Heart left ventricle (tissue), 16 donors: ENCODE results near the gene MDFIC. TPM values are rescaled to one million over a fixed set of nuclear protein-coding genes. Genes with fewer than 3 reads are reported as not detected.

Source experiments
- ATAC-seq, 4 donors: fragments of 200-7000 bp; cut with Tn5 transposase; one replicate each; pipeline ENCODE4 v1.9.1; 2020 to 2022; ENCODE audit warnings: moderate library complexity in 4 of 4, mild to moderate bottlenecking in 3 of 4, moderate number of reproducible peaks in 1 of 4
- DNase-seq, 5 donors: peaks; one replicate each; pipeline ENCODE4 v3.0.0-alpha.2; 2020
- H3K27ac ChIP-seq, 12 donors: fragments of 200-600 bp; sonication (generic) in 4 of 12; one replicate each; pipeline versions ENCODE4 v1.5.0 to v1.8.0; 2016 to 2022; ENCODE audit warnings: mild to moderate bottlenecking in 2 of 12
- H3K27me3 ChIP-seq, 9 donors: fragments of 200-600 bp; sonication (generic) in 2 of 9; one replicate each; pipeline versions ENCODE4 v1.5.1 to v1.8.0; 2016 to 2022; ENCODE audit warnings: mild to moderate bottlenecking in 3 of 9
- H3K36me3 ChIP-seq, 9 donors: fragments of 200-600 bp; sonication (generic) in 2 of 9; one replicate each; pipeline versions ENCODE4 v1.5.0 to v1.8.0; 2018 to 2022; ENCODE audit warnings: mild to moderate bottlenecking in 2 of 9
- H3K4me1 ChIP-seq, 12 donors: fragments of 200-600 bp; sonication (generic) in 4 of 12; one replicate each; pipeline versions ENCODE4 v1.5.0 to v1.8.0; 2016 to 2022; ENCODE audit warnings: mild to moderate bottlenecking in 3 of 12
- H3K4me3 ChIP-seq, 12 donors: fragments of 200-600 bp; sonication (generic) in 4 of 12; one replicate each; pipeline versions ENCODE4 v1.5.0 to v1.8.0; 2017 to 2022; ENCODE audit warnings: mild to moderate bottlenecking in 9 of 12, moderate library complexity in 4 of 12
- H3K9me3 ChIP-seq, 12 donors: fragments of 200-600 bp; sonication (generic) in 4 of 12; one replicate each; pipeline versions ENCODE4 v1.5.0 to v1.8.0; 2016 to 2022; ENCODE audit warnings: mild to moderate bottlenecking in 1 of 12
- POLR2A ChIP-seq, 2 donors: fragments of 450-650 bp; IDR thresholded peaks; one replicate each; pipeline ENCODE4 v1.6.1; 2017; ENCODE audit warnings: antibody characterized with exemption in 2 of 2, mild to moderate bottlenecking in 2 of 2, moderate library complexity in 2 of 2
- WGBS, 4 donors: extraction: QIAGEN DNeasy Blood & Tissue Kit in 2 of 4; methylation state at CpG; one replicate each; pipeline versions ENCODE4 v1.1.5 to v1.1.7; 2013 to 2018; 5-methylcytosine and 5-hydroxymethylcytosine counted together
- intact Hi-C, 10 donors: fragments of 100-400 bp; cut with DNase I; formaldehyde crosslinking; loops; one replicate each; pipeline versions ENCODE4 v1.11.1 to v1.14.2; 2022
- polyA plus RNA-seq, 2 donors: library from polyadenylated mRNA; stranded (reverse); fragments of 200-250 nt; gene quantifications; one replicate each; pipeline ENCODE4 v1.2.3, GENCODE V29; 2013
- total RNA-seq, 9 donors: library from RNA; depleted of rRNA in 2 of 9; stranded (reverse); fragments of >200 nt in 2 of 9; fragmentation: NEBNext Ultra II Directional in 3 of 9; extraction: Animal tissue kit (Norgen Biotek cat#: 25700) in 3 of 9; gene quantifications; one replicate each; pipeline versions ENCODE4 v1.1.0 to v1.2.4, GENCODE V29; 2016 to 2023
- TF ChIP-seq, protein P1 (sequence below), 12 donors: fragments of 200-600 bp; sonication (generic) in 4 of 12; IDR thresholded peaks; one replicate each; pipeline versions ENCODE4 v1.5.0 to v1.8.0; 2018 to 2022; ENCODE audit warnings: antibody characterized with exemption in 12 of 12, mild to moderate bottlenecking in 5 of 12
- donor health status: ischemic (EF 13 %, LVEDD 7.1; RV severe dilation, severe dysfunction).
- donor health status: healthy with polysubstance abuse.
- donor health status: DM: no; HTN: yes; CAD: no.
- donor health status: DM: no; HTN: no; CAD: no.
- donor health status: ischemic (EF 25% LVEDD 6.9; RV normal size, moderate dysfunction).
- donor health status: ischemic (EF 25% LVEDD 5.7; RV mildly dilated, moderate dysfunction).
- donor health status: healthy.
- donor health status: DM: yes; HTN: yes; CAD: no.
- donor health status: ischemic (EF 35%, LVEDD 5.7; RV mildly dilated, moderate dysfunction).
- donor health status: nonischemic (EF 11% LVEDD 7.7; RV severe dilation, severe dysfunction).
- donor health status: DM: yes; HTN: yes; CAD: no.
- donor health status: PGD.
- donor health status: ischemic (EF 29% LVEDD 5.4; RV normal size, mild dysfunction).
- donor health status: nonischemic (EF 23%, LVEDD 6.1; RV moderate dilation, normal function).

MDFIC gene
- total and polyA plus RNA-seq, 11 donors = 11.2 to 51.8 (median 28.3) TPM

DNA sequence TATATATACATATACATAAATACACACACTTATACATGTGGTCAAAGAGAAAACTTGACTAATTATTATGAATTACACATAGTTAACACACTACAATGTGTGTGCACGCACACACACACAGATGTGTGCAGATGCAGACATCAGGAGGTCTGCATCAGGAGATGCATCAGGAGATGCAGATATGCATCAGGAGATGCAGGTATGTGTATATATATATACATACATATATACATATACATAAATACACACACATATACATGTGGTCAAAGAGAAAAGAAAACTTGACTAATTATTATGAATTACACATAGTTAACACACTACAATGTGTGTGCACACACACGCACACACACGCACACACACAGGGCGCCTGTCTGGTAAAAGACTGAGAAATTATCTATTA is 31.3 kb upstream of the MDFIC start:
- no peak for DNase-seq
- Histone ChIP-seq H3K4me3 (no peak overlapping the region), H3K27ac (no peak overlapping the region), H3K4me1 (no peaks in the 10 kb centered on the region), H3K36me3 (no peaks in the 10 kb centered on the region), H3K9me3 (peaks cover 0 to 9% (median 0%) of the 10 kb centered on the region in 12 donors), H3K27me3 (no peaks in the 10 kb centered on the region)
- 94 to 98% (median 96%) methylated on average over 4 of the region's 4 CpGs for WGBS, 4 donors
- no peak for ATAC-seq
- no peak for TF ChIP-seq POLR2A (IDR thresholded peaks at IDR 0.05)
- TF ChIP-seq, protein P1, sequence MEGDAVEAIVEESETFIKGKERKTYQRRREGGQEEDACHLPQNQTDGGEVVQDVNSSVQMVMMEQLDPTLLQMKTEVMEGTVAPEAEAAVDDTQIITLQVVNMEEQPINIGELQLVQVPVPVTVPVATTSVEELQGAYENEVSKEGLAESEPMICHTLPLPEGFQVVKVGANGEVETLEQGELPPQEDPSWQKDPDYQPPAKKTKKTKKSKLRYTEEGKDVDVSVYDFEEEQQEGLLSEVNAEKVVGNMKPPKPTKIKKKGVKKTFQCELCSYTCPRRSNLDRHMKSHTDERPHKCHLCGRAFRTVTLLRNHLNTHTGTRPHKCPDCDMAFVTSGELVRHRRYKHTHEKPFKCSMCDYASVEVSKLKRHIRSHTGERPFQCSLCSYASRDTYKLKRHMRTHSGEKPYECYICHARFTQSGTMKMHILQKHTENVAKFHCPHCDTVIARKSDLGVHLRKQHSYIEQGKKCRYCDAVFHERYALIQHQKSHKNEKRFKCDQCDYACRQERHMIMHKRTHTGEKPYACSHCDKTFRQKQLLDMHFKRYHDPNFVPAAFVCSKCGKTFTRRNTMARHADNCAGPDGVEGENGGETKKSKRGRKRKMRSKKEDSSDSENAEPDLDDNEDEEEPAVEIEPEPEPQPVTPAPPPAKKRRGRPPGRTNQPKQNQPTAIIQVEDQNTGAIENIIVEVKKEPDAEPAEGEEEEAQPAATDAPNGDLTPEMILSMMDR (IDR thresholded peaks at IDR 0.05) = no peak
- intact Hi-C loops = no loop called here

DNA sequence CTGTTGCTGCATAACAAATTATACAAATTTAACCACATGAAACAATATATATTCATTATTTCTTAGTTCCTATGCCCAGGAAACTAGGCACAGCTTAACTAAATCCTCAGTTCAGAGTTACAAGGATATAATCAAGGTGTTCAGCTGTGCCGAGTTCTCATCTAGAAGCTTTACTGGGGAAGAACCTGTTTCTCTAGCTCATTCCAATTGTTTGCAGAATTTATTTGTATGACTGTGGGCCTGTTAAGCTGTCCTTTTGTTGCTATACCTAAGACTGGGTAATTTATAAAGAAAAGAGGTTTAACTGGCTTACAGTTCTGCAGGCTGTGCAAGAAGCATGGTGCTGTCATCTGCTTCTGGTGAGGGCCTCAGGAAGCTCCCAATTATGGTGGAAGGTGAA is 21.8 kb upstream of the MDFIC start:
- no peak for ATAC-seq
- DNase-seq = no peak
- Histone ChIP-seq H3K27ac (no peak overlapping the region), H3K9me3 (no peaks in the 10 kb centered on the region), H3K36me3 (no peaks in the 10 kb centered on the region), H3K27me3 (no peaks in the 10 kb centered on the region), H3K4me3 (no peak overlapping the region), H3K4me1 (no peaks in the 10 kb centered on the region)
- no peak for TF ChIP-seq POLR2A (IDR thresholded peaks at IDR 0.05)
- TF ChIP-seq, protein P1 (IDR thresholded peaks at IDR 0.05) = no peak
- intact Hi-C loops = no loop called here
- WGBS, 4 donors = 94 to 100% (median 97%) methylated on average over 1 of the region's 1 CpG

DNA sequence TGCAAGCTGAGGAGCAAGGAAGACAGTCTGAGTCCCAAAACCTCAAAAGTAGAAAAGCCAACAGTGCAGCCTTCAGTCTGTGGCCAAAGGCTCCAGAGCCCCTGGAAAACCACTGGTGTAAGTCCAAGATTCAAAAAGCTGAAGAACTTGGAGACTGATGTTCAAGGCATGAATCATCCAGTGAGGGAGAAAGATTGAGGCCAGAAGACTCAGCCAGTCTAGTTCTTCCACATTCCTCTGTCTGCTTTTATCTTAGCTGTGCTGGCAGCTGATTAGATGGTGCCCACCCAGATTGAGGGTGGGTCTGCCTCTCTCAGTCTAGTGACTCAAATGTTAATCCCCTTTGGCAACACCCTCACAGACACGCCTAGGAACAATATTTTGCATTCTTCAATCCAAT is 20.1 kb upstream of the MDFIC start:
- ATAC-seq (no peak), DNase-seq (no peak)
- no peaks in the 10 kb centered on the region for H3K36me3 ChIP-seq
- intact Hi-C loops = no loop called here
- no peaks in the 10 kb centered on the region for H3K9me3 ChIP-seq
- no peak for TF ChIP-seq POLR2A (IDR thresholded peaks at IDR 0.05)
- TF ChIP-seq, protein P1 (IDR thresholded peaks at IDR 0.05) = no peak
- no peak overlapping the region for H3K4me3 ChIP-seq
- 77 to 96% (median 86%) methylated on average over 1 of the region's 1 CpG for WGBS, 4 donors
- H3K27me3 ChIP-seq = no peaks in the 10 kb centered on the region
- no peak overlapping the region for H3K27ac ChIP-seq
- no peaks in the 10 kb centered on the region for H3K4me1 ChIP-seq

DNA sequence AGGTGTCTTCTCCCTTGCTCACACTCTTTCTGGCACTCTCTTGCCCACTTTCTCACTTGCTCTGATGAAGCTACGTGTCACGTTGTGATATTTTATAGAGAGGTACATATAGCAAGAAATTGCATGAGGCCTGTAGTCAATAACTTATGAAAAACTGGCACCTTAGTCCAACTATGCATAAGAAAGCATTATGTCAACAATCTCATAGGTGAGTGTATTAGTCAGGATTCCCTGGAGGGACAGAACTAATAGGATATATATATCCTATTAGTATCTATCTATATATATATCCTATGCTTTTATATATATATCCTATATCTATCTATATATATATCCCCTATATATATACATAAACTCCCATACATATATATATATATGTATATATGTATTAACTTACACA is 18.8 kb upstream of the MDFIC start:
- H3K4me1 ChIP-seq = no peaks in the 10 kb centered on the region
- intact Hi-C loops = no loop called here
- H3K27ac ChIP-seq = no peak overlapping the region
- H3K9me3 ChIP-seq = peaks cover 0 to 4% (median under 1%) of the 10 kb centered on the region in 12 donors
- H3K36me3 ChIP-seq = no peaks in the 10 kb centered on the region
- no peak overlapping the region for H3K4me3 ChIP-seq
- TF ChIP-seq, protein P1 (IDR thresholded peaks at IDR 0.05) = no peak
- no peak for TF ChIP-seq POLR2A (IDR thresholded peaks at IDR 0.05)
- no peak for ATAC-seq
- DNase-seq = no peak
- WGBS, 4 donors = 93 to 96% (median 94%) methylated on average over 2 of the region's 2 CpGs
- no peaks in the 10 kb centered on the region for H3K27me3 ChIP-seq
